ENCODE results near the gene TMC1.
"Not testable (repeated sequence)": the region's sequence is repeated elsewhere in the genome, so short reads cannot be mapped to it uniquely, and the experiment has no call there.

Gene TMC1

DNA sequence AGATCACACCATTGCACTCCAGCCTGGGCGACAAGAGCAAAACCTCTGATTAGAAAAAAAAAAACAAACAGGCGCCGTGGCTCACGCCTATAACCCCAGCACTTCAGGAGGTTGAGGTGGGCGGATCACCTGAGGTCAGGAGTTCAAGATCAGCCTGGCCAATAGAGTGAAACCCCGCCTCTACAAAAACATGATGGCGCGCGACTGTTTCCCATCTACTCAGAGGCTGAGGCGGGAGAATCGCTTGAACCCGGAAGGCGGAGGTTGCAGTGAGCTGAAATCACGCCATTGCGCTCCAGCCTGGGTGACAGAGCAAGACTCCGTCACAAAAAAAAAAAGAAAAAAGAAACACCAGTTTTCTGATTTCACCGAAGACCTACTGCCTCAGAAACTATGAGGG is at the start of gene TMC1:
TSS of gene TMC1 (plus strand) at position 193 of the 400 bp plus-strand sequence. CDS start 127,041 bp downstream, outside the sequence.
- DNase-seq (ENCODE audit: low spot score) = not testable (repeated sequence)

DNA sequence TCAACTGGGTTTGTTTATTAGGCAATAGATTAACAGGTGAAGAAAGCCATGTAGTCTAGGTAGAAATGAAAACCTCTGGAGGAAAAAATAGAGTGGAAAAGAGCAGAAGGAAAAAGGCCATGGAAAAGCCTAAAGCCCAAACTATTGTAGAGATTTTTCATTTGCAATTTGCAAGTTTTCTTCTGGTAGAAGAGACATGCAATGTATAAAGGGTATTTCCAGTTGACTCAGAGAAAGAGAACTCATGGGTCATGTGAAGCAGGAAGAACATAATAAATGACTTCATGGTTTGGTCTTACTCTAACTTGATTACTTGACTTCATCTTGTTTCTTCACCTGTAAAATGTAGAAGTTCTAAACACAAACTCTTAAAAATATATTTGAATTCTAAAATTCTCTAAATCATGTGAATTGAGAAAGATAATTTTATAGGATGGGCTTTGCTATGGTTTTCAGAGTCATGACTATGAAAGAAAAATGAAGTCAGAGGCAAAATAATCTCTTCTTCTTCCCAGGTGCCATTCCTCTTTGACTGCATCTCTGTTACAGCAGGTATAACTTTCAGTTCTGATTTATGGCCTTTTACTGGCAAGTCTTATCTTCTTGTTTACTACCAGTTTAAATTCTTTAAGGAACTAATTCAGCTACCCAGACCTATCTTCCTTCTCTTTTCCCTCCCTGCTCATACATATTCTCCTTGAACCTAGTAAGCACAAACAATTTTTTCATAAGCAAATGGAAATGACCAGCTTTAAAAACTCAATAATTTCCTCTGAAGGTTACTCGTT is 47.7 kb upstream of the TMC1 start:
- DNase-seq (ENCODE audit: low spot score) = peak; percentile 8

DNA sequence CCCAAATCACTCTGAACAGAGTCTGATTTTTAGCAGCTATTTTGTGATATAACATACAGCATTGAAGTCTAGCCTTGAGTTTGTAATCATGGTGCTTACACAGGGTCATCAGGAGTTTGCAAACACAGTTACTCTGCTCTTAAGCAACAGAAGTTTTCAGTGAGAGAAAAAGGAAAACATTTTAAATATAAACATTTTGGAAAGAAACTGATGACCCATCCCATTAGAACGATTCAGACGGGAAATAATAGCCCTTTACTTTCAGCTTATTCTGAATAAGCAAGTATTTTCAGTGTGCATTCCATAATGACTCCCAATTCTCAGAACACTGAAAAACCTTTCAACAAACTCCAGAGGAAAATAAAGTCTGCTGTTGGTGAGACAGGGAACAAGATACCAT is 46.7 kb upstream of the TMC1 start:
- DNase-seq (ENCODE audit: low spot score) = no peak

DNA sequence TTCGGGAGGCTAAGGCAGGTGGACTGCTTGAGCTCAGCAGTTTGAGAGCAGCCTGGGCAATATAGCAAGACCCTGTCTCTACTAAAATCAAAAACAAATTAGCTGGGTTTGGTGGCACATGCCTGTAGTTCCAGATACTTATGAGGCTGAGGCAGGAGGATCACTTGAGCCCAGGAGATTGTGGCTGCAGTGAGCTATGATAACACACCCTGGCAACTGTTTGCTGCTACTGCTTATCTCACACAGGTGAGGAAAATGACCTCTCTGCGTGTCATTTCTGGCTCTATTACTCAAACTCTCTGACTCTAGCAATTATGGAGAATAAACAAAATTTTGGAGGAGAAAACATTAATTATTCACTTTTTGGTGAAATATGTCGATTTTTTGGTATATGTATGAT is 45.3 kb upstream of the TMC1 start:
- no peak for DNase-seq (ENCODE audit: low spot score)

DNA sequence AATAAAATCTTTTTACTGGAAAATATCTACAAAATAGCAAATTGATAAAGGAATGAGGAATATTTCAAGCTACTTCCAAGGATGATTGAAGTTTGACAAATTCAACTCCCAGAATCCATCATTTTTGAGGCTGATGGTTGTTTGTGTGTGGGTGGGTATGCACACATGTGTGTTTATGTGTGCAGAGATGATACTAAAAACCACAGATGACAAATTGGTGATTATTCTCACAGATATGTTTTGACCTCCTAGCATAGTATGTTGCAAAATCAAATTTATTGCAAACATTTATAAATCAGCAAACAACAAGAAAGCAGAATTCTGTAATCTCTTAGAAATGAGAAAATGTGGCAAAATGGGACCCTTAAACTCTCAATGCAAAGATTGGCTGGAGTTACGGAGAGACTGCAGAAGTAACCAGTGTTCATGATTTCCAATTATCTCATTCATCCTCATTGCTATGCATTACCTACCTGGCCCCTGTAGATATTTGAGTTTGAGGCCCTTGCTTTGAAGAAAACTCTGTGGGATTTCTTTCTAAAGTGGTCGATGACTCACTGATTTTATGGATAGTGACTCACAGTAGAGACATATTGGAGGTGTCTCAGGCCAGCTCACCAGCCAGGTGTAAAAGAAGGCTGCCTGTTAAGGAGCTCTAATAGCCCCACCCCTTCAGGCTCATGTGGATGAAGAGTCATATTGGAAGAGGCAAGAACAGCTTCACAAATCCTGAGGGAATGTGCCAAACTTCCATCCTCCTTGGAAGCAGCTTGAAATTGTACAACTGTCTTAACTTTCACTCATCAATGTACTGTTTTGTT is 44.6 kb upstream of the TMC1 start:
- DNase-seq (ENCODE audit: low spot score) = peak; percentile 67

DNA sequence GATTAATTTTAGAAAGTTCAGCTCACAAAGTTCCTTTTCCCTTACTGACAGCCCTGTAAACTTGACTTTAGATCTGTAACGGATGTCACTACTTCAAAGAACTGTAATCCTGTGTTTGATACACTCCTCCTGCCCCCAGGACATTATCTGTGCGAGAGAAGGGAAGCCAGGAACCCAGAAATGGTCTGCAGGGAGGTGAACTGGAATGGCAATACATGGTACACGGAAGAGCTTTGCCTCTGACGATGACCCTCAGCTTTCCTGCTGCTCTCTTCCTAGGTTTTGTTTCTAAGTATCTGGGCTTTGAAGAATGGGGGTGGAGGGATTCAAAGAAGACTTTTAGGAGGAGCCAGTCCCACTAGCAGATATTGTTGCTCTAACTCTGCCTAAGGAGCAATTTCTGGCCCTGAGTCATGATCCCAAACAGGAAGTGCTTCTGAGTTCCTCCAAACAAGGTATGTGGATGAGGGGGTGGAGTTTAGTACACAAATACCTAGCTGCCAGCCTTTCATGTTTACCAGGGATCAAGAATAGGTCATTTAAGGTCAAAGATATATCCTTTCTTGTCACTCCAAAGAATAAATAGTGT is 43.4 kb upstream of the TMC1 start:
- DNase-seq (ENCODE audit: low spot score) = no peak

DNA sequence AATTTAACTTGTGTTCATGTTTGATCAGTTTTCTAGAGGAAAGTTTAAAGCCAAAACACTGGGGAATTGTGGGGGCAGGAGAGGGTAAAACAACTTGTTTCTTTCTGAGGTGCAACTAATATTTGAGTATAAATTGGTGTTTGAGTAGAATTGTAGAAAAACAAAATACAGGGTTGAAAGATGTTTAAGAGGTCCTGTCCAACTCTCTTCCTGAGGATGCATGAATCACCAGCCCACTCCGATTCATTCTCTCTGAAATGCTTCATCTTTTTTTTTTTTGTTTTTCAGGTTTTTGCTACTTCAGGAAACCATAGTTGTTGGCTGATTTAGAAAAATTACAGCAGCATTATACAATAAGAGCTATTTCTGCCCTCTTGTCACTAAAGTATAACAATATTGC is 42.4 kb upstream of the TMC1 start:
- no peak for DNase-seq (ENCODE audit: low spot score)

DNA sequence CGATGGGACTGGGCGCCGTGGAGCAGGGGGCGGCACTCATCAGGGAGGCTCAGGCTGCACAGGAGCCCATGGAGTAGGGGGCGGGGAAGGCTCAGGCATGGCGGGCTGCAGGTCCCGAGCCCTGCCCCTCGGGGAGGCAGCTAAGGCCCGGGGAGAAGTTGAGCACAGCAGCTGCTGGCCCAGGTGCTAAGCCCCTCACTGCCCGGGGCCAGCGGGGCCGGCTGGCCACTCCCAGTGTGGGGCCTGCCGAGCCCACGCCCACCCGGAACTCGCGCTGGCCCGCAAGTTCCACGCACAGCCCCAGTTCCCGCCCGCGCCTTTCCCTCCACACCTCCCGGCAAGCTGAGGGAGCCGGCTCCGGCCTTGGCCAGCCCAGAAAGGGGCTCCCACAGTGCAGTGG is 41.1 kb upstream of the TMC1 start:
- not testable (repeated sequence) for DNase-seq (ENCODE audit: low spot score)

DNA sequence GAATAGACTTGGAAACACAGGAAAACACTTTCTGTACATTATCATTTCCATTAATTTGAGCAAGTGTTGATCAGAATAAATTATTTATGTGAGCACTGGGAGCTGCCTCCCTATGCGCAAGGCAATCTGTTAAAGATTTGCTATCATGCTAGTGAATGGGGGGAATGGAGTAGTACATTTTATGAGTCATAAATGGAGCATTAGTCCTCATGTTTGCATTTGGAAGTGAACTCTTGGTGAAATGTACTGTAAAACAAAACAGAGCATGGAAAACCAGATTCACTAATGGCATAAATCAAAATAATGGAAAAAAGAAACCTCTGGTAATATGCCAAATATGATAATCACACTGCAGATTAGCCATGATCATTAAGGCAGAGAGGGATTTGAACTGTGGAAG is 40.5 kb upstream of the TMC1 start:
- DNase-seq (ENCODE audit: low spot score) = no peak

DNA sequence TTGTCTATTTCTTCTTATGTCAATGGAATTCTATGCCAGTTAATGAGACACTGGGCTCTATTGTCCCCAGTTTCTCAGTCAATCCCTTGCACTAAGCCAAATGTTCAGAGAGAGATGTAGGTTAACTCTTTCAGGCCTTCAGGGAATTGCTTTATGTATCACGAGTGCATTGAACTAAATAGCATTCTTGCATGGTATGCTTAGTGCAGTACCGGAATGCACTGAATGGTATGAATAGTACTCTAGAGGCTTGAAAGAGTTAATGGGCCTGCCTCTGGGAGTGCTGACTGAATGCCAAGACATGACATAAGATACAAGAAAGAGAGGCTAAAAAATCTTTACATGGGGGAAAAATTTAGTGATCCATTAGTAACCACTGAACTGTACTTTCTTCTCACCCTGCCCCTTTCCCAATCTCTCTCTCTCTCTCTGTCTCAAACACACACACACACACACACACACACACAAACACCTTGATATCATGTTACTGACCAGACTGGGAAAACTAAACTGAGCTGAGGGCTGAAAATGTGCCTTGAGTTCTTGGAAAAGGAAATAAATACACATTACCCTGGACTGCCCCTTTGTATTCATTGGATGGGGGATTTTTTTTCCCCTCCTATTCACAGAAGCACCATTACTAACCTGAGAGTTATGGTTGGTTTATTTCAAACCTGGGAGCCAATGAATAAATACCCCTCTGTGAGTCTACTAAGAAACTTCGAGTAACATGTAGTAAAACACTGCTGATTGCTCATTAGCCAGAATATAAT is 35.4 kb upstream of the TMC1 start:
- no peak for DNase-seq (ENCODE audit: low spot score)

DNA sequence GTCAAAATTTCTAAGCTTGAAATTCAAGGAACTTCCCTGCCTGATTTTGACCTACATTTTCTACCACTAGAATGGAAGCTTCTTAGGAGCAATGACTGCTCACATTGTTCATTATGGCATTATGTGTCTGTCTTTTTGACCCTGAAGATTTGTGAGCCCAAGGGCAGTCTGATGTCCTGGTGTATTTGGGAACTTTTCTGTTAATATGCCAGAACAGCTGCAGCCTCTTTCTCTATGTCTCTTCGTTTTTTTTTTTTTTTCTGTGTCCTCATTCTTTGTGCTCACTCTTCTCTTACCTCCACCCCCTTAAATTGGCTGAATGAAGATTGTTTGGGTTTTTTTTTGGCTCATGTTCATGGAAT is 34.8 kb upstream of the TMC1 start:
- no peak for DNase-seq (ENCODE audit: low spot score)

DNA sequence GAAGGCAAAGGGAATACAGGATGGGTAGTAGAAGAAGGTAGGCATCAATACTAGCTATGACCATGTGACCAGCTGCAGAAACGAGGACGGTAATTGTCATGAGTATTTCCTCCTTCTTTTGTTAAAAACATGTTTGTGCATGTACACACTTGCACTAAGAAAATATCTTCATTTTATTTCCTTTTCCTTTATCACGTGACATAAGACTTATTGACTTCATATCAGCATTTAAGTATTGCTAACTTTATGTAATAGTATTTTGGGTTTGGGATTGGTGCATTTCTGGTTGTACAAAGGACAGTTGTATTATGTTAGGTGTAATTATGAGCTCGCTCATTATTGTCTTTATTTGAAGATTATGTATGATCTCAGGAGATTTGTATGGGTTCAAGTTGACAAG is 33.7 kb upstream of the TMC1 start:
- DNase-seq (ENCODE audit: low spot score) = not testable (repeated sequence)

DNA sequence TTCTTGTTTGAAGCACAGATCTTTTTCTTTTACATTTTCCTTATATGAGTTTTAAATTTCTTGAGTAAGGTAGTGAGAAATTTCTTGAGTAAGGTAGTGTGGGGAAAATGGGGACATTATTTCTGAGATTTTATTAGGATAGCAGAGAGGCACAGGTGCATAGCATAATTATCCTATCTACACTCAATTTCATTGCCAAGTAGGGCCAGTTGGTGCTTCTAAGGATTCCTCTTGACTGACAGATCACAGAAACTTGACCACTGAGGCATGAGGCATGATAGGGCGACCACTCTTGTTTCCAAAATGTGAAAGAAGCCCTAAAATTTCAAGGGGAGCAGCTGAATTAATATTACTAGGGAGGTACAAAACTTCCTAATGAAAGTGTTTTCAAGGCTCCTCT is 31.4 kb upstream of the TMC1 start:
- DNase-seq (ENCODE audit: low spot score) = no peak

DNA sequence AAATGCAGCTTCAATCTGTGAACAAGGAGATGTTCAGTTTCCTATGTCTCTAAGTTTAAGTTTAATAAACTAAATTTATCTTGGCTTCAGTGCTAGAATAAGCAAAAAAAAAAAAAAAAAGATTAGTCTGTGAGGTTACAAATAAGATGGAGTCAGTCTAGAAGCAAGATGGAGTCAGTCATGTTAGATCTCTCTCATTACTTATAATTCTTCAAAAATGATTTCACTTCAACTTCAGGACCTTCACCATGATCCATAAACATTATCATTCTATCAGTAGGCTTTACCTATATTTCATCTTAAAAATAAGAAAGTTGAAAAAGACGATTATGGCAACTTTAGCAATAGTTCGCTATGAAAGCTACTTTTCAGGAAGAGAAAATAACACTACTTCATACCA is 30.2 kb upstream of the TMC1 start:
- no peak for DNase-seq (ENCODE audit: low spot score)

DNA sequence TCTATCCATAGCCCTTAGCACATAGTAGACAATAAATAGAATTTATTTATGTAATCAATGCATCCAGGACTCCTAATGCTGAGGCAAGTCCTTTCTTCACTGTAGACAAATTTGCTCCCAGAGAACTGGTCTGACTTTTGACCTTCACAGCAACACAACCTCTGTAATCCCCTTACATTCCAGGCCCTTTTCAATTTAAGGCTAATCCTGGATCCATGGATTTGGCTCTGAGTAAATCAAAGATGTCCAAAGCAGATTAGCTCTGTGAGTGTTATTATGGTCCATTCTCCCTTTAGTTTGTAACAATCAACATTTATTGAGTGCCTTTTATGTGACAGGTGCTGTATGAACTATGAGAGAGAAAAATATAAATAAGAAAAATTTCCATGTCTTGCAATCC is 27.4 kb upstream of the TMC1 start:
- no peak for DNase-seq (ENCODE audit: low spot score)

DNA sequence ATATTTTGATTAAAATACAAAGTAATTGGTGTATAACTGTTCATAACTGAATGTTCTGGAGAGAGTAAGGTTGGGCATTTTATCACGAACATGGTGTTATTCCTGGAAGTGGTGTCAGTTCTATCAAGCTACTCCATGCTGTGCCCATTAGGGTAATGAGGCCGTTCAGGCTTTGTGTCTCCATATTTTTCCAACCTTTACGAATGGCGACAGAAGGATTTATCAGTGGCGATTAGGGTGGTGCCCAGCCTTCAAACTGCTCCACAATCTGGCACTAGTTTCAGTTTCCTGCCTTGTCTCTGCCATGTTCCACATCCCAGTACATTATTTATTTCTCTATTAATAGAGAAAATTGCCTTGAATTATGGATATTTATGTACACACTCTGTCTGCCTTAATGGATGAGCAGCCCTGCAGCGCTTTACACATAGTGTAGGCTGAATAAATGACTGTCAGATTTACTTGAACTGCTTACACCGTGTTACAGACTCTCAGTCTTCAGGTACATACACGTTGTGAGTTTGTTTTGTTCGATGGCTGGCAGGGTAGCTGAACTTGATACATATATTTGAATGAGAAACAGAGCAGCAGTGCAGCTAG is 23.9 kb upstream of the TMC1 start:
- no peak for DNase-seq (ENCODE audit: low spot score)

DNA sequence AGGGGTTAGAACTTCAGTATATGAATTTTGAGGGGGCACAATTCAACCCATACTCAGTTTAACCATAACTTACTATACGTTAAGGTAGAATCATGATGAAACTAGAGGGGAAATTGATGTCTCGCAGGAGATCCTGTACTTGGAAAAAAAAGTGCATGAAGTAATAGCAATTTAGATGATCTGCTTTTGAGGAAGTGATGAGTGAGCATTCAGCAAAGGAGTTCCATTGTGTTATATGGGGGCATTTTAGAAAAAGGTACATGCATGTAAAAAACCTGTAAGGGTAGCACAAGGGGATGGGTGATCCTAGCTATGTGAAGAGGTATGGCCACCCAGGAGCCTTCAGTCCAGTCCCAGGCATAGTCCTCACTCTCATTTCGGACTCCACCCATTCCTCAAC is 14.8 kb upstream of the TMC1 start:
- no peak for DNase-seq (ENCODE audit: low spot score)

DNA sequence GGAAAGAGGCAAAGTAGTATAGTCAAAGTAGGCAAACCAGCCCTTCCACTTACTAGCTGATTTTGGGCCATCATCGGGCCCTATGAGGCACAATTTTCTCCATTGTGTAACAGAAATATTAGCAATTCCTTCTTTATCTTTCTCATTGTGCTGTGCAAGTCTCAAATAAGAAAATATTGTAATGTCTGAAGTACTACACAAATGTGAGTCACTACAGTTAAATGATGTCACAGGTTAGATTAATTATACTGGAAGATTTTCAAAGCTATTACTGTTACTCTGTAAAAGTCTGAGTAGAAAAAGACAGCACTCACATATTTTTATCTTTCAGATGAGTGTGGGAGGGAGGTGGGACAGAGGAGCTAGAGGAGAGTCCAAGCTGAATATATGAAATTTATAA is 12.4 kb upstream of the TMC1 start:
- DNase-seq (ENCODE audit: low spot score) = no peak

DNA sequence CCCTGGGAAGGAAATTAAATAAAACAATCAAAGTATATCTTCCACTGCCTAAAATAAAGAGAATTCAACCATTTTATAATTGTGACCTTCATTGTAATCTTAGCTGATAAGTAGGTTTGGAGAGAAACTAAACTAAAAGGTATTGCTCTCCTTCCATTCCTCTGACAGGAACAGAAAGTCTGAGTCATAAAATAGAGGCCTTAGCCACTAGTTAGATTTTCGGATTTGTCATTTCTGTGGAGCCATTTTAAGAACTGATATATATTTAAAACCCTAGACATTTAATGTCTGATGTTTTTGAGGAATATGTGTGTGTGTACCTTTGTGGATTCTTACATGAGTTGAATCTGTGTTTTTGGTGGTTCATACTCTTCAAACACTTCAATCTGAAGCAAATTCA is 11.8 kb upstream of the TMC1 start:
- DNase-seq (ENCODE audit: low spot score) = peak; percentile 15

DNA sequence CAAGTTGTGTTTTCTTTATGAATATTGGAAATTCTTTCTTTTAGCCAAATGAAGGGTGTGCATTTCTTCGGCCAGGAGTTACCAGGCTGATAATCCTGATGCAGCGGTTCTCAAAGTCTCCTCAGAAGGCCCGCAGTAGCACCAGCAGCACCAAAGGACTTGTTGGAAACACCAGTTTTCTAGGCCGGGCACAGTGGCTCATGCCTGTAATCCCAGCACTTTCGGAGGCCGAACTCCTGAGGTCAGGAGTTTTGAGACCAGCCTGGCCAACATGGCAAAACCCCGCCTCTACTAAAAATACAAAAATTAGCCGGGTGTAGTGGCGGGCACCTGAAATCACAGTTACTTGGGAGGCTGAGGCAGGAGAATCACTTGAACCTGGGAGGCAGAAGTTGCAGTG is 397 bp upstream of the TMC1 start:
- DNase-seq (ENCODE audit: low spot score) = not testable (repeated sequence)

DNA sequence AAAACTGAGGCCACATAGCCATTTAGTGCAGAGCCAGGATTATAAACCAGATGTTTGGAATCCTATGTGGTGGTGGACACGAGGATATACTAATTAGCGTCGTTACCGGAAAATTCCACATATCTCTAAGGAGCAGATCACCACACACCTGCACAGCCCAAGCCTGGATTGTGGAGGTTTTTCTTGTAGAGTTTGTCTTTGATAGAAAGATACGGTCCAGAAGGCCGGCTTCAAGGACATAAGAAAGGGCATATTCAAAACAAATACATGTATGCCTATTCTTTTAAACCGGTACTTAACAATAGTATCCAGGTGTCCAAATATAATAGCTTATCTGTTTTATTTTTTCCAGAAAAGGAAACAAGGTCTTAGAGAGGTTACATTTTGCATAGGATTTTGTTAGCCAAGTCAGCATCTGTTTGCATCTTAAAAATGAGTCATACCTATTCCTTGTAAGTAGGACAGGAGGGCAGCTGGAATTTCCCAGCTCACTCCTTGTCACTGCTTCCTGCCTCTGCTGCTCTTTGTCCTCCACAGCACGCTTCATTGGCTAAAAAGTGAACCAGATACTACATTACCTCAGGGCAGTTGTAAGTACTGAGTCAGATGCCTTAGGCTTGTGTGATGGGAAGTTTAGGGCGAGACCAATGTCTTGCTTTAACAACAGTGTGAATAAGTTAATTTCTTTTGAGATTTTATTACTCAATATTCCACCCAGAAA is 3.6 kb downstream of the TMC1 start:
- DNase-seq (ENCODE audit: low spot score) = peak; percentile 73

Measured in CD4-positive, alpha-beta T cell treated with Interleukin-2 at 100 ng/mL for 4 hours (primary cell).